Naive thymus-derived CD8-positive, alpha-beta T cell (primary cell): ENCODE measurements around the gene SAMD14. TPM values are rescaled to one million over a fixed set of nuclear protein-coding genes. Genes with fewer than 3 reads are reported as not detected.
A peak's percentile ranks its signal among the peaks of the same experiment; 100 is the strongest.

Experiments used
- ATAC-seq, 2 donors: fragments of 150-1000 bp; cut with Tn5 transposase in 1 of 2; sonication (Bioruptor Pico), chemical (Tn5 transposase) in 1 of 2; 1 replicate in 1 of 2; 2 replicates in 1 of 2; pipeline ENCODE4 v1.10.0; 2021; ENCODE audit warnings: mild to moderate bottlenecking in 2 of 2, moderate library complexity in 2 of 2
- POLR2A ChIA-PET: fragments of 350-600 bp; sonication (Branson Sonifier 250); formaldehyde crosslinking; loops from one replicate; lab custom pipeline; 2021; ENCODE audit warnings: antibody characterized with exemption; lab: Charles Lee
- DNase-seq, 10 donors: peaks; one replicate each; pipeline versions ENCODE4 v3.0.0 to v3.0.0-alpha.2; 2020 to 2022
- H3K27ac Mint-ChIP-seq, 10 donors: one replicate each; pipeline ENCODE4 v1.8.0; 2020 to 2022; ENCODE audit warnings: mild to moderate bottlenecking in 10 of 10, mixed read lengths in 10 of 10, moderate library complexity in 4 of 10, inconsistent platforms in 1 of 10
- H3K27me3 Mint-ChIP-seq, 5 donors: one replicate each; pipeline ENCODE4 v1.8.0; 2021 to 2022; ENCODE audit warnings: mixed read lengths in 5 of 5
- H3K36me3 Mint-ChIP-seq, 3 donors: one replicate each; pipeline ENCODE4 v1.8.0; 2020 to 2022; ENCODE audit warnings: mixed read lengths in 3 of 3, mild to moderate bottlenecking in 2 of 3, inconsistent platforms in 1 of 3
- H3K4me1 Mint-ChIP-seq, 4 donors: one replicate each; pipeline ENCODE4 v1.8.0; 2021 to 2022; ENCODE audit warnings: mixed read lengths in 4 of 4
- H3K4me3 Mint-ChIP-seq, 10 donors: one replicate each; pipeline ENCODE4 v1.8.0; 2020 to 2022; ENCODE audit warnings: mild to moderate bottlenecking in 10 of 10, mixed read lengths in 10 of 10, moderate library complexity in 6 of 10, inconsistent platforms in 1 of 10
- H3K9me3 Mint-ChIP-seq, 9 donors: one replicate each; pipeline ENCODE4 v1.8.0; 2020 to 2022; ENCODE audit warnings: mixed read lengths in 9 of 9, mild to moderate bottlenecking in 3 of 9, inconsistent platforms in 1 of 9, moderate library complexity in 1 of 9
- polyA plus RNA-seq, 3 donors: library from polyadenylated mRNA; unstranded; fragments of 300-500 nt; fragmentation: Illumina TruSeq; gene quantifications; one replicate each; pipeline ENCODE4 v1.2.3, GENCODE V29; 2021
- total RNA-seq, 8 experiments: library from RNA in 2 of 8; stranded (reverse) in 2 of 8; gene quantifications; one replicate each; pipeline ENCODE4 v1.2.3 and lab custom pipeline; 2021 to 2026

SAMD14 gene
- under 1 TPM in 1 of 2 experiments, not detected in 1; 0.30 TPM for total RNA-seq
- polyA plus RNA-seq: not detected
- 0 to 0.67 (median 0.15) reads per million in 6 experiments for total RNA-seq (lab: John Stamatoyannopoulos, UW)

DNA sequence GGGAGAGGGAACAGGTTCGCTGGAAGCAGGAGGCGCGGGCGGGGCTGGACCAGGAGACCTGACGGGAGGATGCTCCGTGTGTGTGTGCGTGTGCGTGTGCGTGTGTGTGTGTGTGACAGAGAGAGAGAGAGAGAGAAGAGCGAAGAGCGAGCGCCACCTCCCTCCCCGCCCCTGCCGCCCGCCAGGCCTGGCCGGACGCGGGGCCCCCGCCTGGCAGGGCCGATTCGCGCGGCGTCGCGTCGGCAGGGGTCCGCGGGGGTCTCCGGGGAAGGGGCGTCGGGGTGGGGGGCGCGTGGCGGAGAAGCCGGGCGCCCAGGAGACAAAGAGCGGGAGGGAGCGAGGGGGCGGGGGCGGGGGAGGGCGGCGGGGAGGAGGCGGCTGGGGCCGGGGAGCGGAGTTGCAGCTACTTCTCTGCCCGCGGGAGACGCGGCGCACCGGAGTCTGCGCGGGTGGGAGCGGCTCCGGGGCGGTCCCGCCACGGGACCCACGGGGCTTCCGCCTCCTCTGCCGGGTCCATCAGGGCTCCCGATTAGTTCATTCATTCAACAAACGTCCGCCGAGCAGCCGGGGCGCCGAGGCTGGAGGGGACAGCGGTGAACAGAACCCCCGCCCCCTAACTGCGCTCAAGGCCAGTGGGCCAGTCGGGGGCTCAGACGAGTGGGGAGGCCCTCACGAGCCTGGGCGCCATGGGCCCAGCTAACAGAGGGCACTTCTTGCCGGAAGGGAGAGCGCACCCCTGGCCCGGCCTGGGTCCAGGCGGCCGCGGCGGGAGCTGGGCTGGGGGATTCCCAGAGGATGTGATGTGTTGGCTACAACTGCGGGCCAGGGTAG is at the start of gene SAMD14:
Gene SAMD14, minus strand, starts transcription at position 433 of the 831 bp plus-strand sequence. CDS start 5,201 bp downstream, outside the sequence.
- H3K9me3 Mint-ChIP-seq: no peaks in the 10 kb centered on the region
- peak in 7 of 10 donors; percentile 35 to 77 (median 48) for DNase-seq

DNA sequence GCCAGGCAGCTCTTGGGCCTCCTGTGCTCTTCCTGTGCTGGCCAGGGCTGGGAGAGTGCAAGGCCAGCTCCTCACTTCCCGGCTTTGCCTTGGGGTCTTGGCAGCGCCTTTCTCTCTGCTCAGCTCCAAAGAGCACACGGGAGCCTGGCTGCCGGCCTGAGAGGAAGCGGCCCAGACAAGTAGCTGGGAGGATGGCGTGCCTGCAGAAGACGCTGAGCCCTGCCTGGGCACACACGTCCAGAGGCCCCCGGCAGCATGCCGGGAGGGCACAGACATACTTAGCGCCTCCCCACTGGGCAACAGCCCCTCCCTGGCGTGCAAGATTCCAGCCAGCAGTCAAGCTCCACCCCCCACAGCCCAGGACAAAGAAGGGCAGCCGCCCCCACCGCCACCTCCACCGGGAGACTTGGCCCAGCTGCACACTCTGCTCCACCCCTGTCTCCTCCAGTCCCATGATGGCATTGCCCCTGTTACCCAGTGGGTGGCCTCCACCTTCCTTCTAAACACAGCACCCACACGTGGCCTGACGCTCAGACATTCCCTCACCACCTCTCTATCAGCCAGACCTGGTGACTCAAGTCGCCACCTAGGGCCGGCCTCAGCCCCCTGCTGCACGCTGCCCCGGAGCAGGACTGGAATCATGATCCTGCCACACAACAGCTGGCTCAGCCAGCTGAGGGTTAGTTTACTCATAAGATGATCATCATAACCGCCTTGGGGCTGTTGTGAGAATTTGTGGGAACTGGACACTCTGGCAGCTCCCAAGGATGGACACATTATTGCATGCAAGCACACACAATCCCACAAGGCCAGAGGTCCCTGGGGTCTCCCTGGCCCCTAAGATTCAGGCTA is 48.2 kb upstream of the SAMD14 start:
- peak in 7 of 10 donors; percentile 13 to 74 (median 32) for DNase-seq
- peak overlapping the region in 6 of 10 donors; percentile 13 to 84 (median 39) for H3K27ac Mint-ChIP-seq
- H3K4me1 Mint-ChIP-seq: peaks cover 9 to 16% (median 14%) of the 10 kb centered on the region in 4 donors
- H3K27me3 Mint-ChIP-seq: peaks cover 0 to 3% (median 0%) of the 10 kb centered on the region in 5 donors
- POLR2A ChIA-PET: interaction anchor here (1.3 to 3.0 kb wide), 2 partner anchors 31 to 37 kb away, joined by 4 to 9 read pairs; no protein-coding TSS in a partner anchor
- no peaks in the 10 kb centered on the region for H3K36me3 Mint-ChIP-seq
- H3K9me3 Mint-ChIP-seq: no peaks in the 10 kb centered on the region
- peak overlapping the region in 8 of 10 donors; percentile 34 to 69 (median 42) for H3K4me3 Mint-ChIP-seq
- ATAC-seq: peak; percentile 92 to 96

More for the DNA sequence above, at the start of gene SAMD14:
- Mint-ChIP-seq H3K4me3 (peak within 1 kb of the TSS; percentile 68 to 91 (median 80)), H3K27me3 (peaks cover 5 to 20% (median 13%) of the 10 kb centered on the region in 5 donors), H3K27ac (peak within 1 kb of the TSS in 9 of 10 donors; percentile 41 to 96 (median 88)), H3K4me1 (peaks cover 19 to 39% (median 34%) of the 10 kb centered on the region in 4 donors), H3K36me3 (peaks cover 0 to 13% (median 0%) of the 10 kb centered on the region in 3 donors)
- ATAC-seq: peak; percentile 70 to 84
- POLR2A ChIA-PET: interaction anchor here (0.6 to 2.2 kb wide), 4 partner anchors 9 to 13 kb away, joined by 3 to 10 read pairs (median 6); no protein-coding TSS in a partner anchor

DNA sequence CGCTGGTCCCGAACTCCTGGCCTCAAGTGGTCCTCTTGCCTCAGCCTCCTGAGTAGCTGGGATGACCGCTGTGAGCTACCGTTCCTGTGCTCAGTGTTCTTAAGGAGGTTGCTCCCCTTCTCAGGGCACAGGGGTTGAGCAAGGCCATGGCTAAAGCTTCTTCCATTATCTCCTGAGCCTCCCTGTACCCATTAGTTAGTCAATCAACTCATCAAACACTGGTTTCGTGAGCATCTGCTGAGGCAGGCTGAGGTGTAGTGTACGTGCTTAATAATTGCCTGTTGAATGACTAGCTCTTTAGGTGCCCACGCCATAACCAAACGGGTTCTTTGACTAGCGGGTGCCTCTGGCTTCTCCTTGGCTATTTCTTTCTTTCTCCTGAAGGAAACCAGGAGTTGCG is 47.5 kb upstream of the SAMD14 start:
- no peak for ATAC-seq
- DNase-seq: no peak
- H3K4me3 Mint-ChIP-seq: no peak overlapping the region
- H3K4me1 Mint-ChIP-seq: peaks cover 7 to 11% (median 9%) of the 10 kb centered on the region in 4 donors
- H3K36me3 Mint-ChIP-seq: no peaks in the 10 kb centered on the region
- peaks cover 0 to 3% (median 0%) of the 10 kb centered on the region in 5 donors for H3K27me3 Mint-ChIP-seq
- peak overlapping the region in 1 of 10 donors; percentile 56 for H3K27ac Mint-ChIP-seq
- no peaks in the 10 kb centered on the region for H3K9me3 Mint-ChIP-seq
- POLR2A ChIA-PET: interaction anchor here (3.0 kb wide), 1 partner anchor 30 kb away, joined by 9 read pairs; no protein-coding TSS in a partner anchor

GRCh38 chr17:50176559-50177357 is 46.8 kb upstream of the SAMD14 start:
- POLR2A ChIA-PET: interaction anchor here (3.0 kb wide), 1 partner anchor 29 kb away, joined by 9 read pairs; no protein-coding TSS in a partner anchor

GRCh38 chr17:50175035-50175807 is 45.3 kb upstream of the SAMD14 start:
- Mint-ChIP-seq H3K27me3 (peaks cover 0 to 3% (median 0%) of the 10 kb centered on the region in 5 donors), H3K27ac (no peak overlapping the region), H3K4me3 (no peak overlapping the region), H3K9me3 (no peaks in the 10 kb centered on the region), H3K36me3 (no peaks in the 10 kb centered on the region), H3K4me1 (peaks cover 7 to 11% (median 9%) of the 10 kb centered on the region in 4 donors)
- ATAC-seq: no peak
- POLR2A ChIA-PET: no interaction called here
- DNase-seq: no peak

More at GRCh38 chr17:50176559-50177357, 46.8 kb upstream of the SAMD14 start:
- ATAC-seq (no peak), DNase-seq (peak in 1 of 10 donors; percentile 60)
- no peaks in the 10 kb centered on the region for H3K9me3 Mint-ChIP-seq
- H3K4me3 Mint-ChIP-seq: no peak overlapping the region
- H3K27me3 Mint-ChIP-seq: peaks cover 0 to 3% (median 0%) of the 10 kb centered on the region in 5 donors
- peaks cover 7 to 11% (median 9%) of the 10 kb centered on the region in 4 donors for H3K4me1 Mint-ChIP-seq
- H3K27ac Mint-ChIP-seq: peak overlapping the region in 2 of 10 donors; percentile 66 to 78
- H3K36me3 Mint-ChIP-seq: no peaks in the 10 kb centered on the region

- POLR2A ChIA-PET: no interaction called here
- H3K4me1 Mint-ChIP-seq: peaks cover 8 to 15% (median 9%) of the 10 kb centered on the region in 4 donors
- no peak for ATAC-seq
These were observed 44.5 kb upstream of the SAMD14 start for GRCh38 chr17:50174444-50174843.

GRCh38 chr17:50173335-50173941 is 43.5 kb upstream of the SAMD14 start:
- no peak overlapping the region for H3K4me3 Mint-ChIP-seq
- POLR2A ChIA-PET: no interaction called here
- peak overlapping the region in 1 of 10 donors; percentile 7 for H3K27ac Mint-ChIP-seq
- no peak for DNase-seq
- H3K9me3 Mint-ChIP-seq: no peaks in the 10 kb centered on the region
- peaks cover 14 to 21% (median 17%) of the 10 kb centered on the region in 4 donors for H3K4me1 Mint-ChIP-seq
- H3K27me3 Mint-ChIP-seq: peaks cover 0 to 6% (median 0%) of the 10 kb centered on the region in 5 donors
- no peaks in the 10 kb centered on the region for H3K36me3 Mint-ChIP-seq
- no peak for ATAC-seq

More at GRCh38 chr17:50174444-50174843, 44.5 kb upstream of the SAMD14 start:
- Mint-ChIP-seq H3K9me3 (no peaks in the 10 kb centered on the region), H3K27ac (no peak overlapping the region), H3K36me3 (no peaks in the 10 kb centered on the region), H3K4me3 (no peak overlapping the region), H3K27me3 (peaks cover 0 to 3% (median 0%) of the 10 kb centered on the region in 5 donors)
- no peak for DNase-seq

GRCh38 chr17:50172936-50173334 is 43.0 kb upstream of the SAMD14 start:
- Mint-ChIP-seq H3K36me3 (no peaks in the 10 kb centered on the region), H3K27ac (peak overlapping the region in 2 of 10 donors; percentile 7 to 61), H3K4me1 (peaks cover 11 to 20% (median 14%) of the 10 kb centered on the region in 4 donors), H3K9me3 (no peaks in the 10 kb centered on the region), H3K27me3 (peaks cover 0 to 4% (median 0%) of the 10 kb centered on the region in 5 donors), H3K4me3 (no peak overlapping the region)
- POLR2A ChIA-PET: no interaction called here
- no peak for ATAC-seq
- DNase-seq: no peak

- Mint-ChIP-seq H3K4me3 (no peak overlapping the region), H3K9me3 (no peaks in the 10 kb centered on the region), H3K27me3 (peaks cover 0 to 4% (median 0%) of the 10 kb centered on the region in 5 donors), H3K27ac (peak overlapping the region in 1 of 10 donors; percentile 65), H3K4me1 (peaks cover 10 to 24% (median 14%) of the 10 kb centered on the region in 4 donors), H3K36me3 (no peaks in the 10 kb centered on the region)
- POLR2A ChIA-PET: no interaction called here
- no peak for DNase-seq
- no peak for ATAC-seq
These were observed 42.2 kb upstream of the SAMD14 start for GRCh38 chr17:50172130-50172529.

DNA sequence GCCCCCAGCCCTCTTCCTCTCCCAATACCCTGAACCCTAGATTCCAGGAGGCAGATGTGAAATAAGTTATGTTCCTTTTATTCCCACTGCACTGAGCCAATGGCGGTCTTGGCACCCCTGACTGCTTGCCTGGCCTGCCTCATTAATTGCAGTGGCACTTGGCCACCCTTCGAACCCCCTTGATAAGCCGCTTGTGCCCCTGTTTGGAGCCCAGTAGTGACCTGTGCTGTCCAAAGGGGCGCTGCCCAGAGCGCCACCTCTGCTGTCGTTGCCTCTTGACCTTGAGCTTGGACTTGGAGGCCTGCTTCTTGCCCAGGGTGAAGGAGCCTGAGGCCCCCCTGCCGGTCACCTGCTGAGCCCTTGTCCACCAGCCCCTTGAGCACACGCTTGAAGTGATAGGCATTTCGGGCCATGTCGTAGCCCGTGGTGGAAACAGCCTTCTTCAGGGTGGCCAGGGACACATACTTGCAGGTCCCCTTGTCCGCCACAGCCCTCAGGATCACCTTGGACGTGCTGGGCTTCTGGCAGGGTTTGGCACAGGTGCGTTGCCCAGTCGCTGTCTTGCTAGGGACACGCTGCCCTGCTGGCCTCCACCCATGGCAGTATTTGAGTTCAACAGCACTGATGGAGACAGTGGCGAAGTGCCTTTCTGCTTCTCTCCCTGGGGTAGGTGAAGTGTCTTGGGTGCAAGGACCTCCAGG is 41.6 kb upstream of the SAMD14 start:
- Mint-ChIP-seq H3K9me3 (no peaks in the 10 kb centered on the region), H3K36me3 (no peaks in the 10 kb centered on the region), H3K4me1 (peaks cover 10 to 24% (median 14%) of the 10 kb centered on the region in 4 donors), H3K4me3 (no peak overlapping the region), H3K27ac (peak overlapping the region in 2 of 10 donors; percentile 11 to 56), H3K27me3 (peaks cover 0 to 4% (median 0%) of the 10 kb centered on the region in 5 donors)
- ATAC-seq (no peak), DNase-seq (peak in 1 of 10 donors; percentile 50)
- POLR2A ChIA-PET: no interaction called here
